HG03469 (cell line): ENCODE measurements around the gene NXF2B.
"Not testable (repeated sequence)": the region's sequence is repeated elsewhere in the genome, so short reads cannot be mapped to it uniquely, and the experiment has no call there.

Experiments
- ATAC-seq: cut with Tn5 transposase; IDR thresholded peaks from one replicate; pipeline ENCODE4 v1.9.1; 2021; ENCODE audit warnings: mild to moderate bottlenecking, moderate library complexity, moderate number of reproducible peaks; ENCODE audit not compliant: unreplicated experiment

NXF2B gene

GRCh38 chrX:102439908-102440307, at the start of gene NXF2B:
Gene NXF2B (minus strand): TSS chrX:102440008. CDS start chrX:102380036, 59,972 bp downstream.
- ATAC-seq, result not testable (repeated sequence)

- not testable (repeated sequence) for ATAC-seq
Measured at GRCh38 chrX:102478765-102479164, 39.0 kb upstream of the NXF2B start.

DNA sequence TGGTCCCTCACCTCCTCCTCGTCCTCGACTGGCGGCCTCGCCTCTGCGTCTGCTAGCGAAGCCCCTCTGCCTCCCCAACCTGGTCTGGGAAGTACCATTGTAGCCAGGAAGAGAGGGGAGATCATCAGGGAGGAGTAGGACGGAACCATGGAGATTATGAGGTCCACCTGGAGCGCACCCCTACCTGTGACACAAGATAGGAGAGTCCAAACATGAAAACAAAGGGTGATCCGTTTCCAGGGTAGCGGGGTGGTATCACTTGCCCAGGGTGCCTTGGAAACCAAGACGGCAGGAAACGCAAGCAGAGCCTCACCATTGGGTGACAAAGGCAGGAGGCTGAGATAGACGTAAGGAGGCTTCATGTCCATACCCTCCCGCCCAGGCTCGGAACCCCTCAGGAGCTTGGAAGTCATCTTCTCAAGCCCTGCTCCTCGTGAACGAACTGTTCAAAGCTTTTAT, 32.0 kb upstream of the NXF2B start, which contains the start of gene TCP11X2:
TCP11X2 (minus strand) TSS at position 51 of the 459 bp plus-strand sequence.
- not testable (repeated sequence) for ATAC-seq

GRCh38 chrX:102470215-102470614, 30.4 kb upstream of the NXF2B start:
- ATAC-seq, result not testable (repeated sequence)

- ATAC-seq, result not testable (repeated sequence)
Measured at GRCh38 chrX:102458615-102459014, 18.8 kb upstream of the NXF2B start.

- ATAC-seq, result not testable (repeated sequence)
Measured at GRCh38 chrX:102414493-102414892, 25.3 kb downstream of the NXF2B start.

DNA sequence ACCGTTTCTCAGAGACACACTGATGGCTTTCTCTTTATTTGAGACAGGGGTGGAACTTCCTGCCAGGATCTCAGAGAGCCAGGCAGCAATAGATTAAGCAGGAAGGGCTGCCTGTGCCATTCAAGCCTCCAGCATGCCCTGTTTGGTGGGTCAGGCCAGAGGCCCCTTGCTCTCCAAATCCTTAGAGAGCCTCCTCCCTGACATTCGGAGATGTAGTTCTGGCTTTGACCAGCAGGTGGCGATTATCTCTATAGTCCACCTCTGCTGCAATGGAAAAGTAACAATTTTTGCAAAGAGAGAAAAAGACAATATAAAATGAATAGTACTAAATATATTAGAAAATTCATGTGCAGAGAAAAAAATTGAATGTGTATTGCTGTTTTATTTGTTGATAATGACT, 93.9 kb downstream of the NXF2B start:
- no peak for ATAC-seq

DNA sequence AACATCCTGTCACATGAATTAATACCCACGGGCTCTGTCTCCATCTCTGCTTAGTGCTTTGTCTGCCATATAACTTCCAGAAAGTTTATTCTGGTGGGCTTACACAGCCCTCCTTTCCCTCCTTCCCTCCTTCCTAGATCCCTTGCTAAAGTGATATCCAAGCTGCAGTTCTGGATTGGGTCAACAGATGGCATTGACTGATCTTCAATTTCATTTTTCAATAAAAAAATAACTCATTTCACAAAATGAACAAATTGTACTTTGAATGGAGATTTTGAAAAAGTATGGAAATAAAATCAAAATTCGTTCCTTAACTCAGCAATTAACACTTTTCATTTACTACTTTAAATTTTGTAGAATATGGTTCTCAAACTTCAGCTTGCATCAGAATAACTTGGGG, 97.9 kb downstream of the NXF2B start:
- no peak for ATAC-seq

DNA sequence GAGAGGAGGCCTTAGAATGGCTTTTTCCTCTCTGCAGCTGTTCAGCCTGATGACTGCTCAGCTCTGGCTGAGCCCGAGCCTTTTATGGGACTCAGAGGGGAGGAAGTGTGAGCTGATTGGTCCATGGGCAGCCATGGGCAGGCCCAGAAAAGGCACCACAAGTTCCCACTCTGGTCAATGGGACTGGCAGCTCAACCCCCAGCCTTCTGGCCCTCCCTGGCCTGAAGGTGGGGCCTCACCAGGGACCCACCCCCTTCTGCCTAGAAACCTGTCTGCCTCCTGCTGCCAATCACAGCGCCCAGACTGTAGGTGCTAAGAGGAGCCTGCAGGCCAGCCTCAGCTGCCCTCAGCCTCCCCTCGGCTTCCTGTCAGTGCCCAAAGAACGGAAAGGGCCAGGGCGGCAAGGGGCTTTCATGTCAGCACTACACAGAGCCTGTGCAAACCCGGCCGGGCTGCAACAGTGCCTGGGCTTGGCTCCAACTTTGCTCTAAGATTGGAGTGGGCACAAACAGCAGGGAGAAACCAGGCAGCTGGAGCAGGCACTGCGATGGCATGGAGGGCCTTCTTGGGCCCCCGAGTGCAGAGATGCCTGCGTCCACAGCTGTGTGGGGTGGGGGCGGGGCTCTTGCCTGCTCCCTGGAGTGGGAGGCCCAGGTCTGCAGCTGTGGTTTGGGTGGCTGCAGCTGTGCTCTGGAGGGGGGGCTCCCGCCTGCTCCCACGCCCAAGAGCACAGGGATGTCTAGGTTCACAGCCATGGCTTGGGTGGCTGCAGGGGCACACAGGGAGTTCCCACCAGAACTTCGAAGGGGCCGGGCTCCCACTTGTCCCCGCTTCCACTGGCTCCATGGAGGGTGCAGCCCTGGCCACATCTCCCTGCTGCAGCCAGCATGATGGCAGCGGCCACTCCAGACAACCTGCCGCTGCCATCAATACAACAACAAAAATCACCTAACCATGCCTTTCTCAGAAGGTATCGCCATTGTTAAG, 100.2 kb downstream of the NXF2B start:
- no peak for ATAC-seq

- ATAC-seq, result no peak
Measured at GRCh38 chrX:102338162-102338561, 101.6 kb downstream of the NXF2B start.
